KMS-11 (cell line): ENCODE results near the gene ALKBH5.

Experiments used
- H2AFZ ChIP-seq: fragments of 200-600 bp; sonication (generic); 2 replicates; pipeline ENCODE4 v1.6.1; 2016; ENCODE audit warnings: antibody characterized with exemption, mixed run types, low read depth
- H3K27ac ChIP-seq: fragments of 200-600 bp; sonication (generic); 2 replicates; pipeline ENCODE4 v1.6.1; 2016; ENCODE audit warnings: mild to moderate bottlenecking, mixed run types
- H3K27me3 ChIP-seq: fragments of 200-600 bp; sonication (generic); 2 replicates; pipeline ENCODE4 v1.6.1; 2017; ENCODE audit warnings: mild to moderate bottlenecking, low read depth, mixed run types, moderate library complexity; ENCODE audit not compliant: insufficient read depth
- H3K36me3 ChIP-seq: fragments of 200-600 bp; sonication (generic); 2 replicates; pipeline ENCODE4 v1.6.1; 2017; ENCODE audit warnings: mild to moderate bottlenecking, mixed run types; ENCODE audit not compliant: insufficient read depth
- H3K4me1 ChIP-seq: fragments of 200-600 bp; sonication (generic); 2 replicates; pipeline ENCODE4 v1.6.1; 2016; ENCODE audit warnings: mild to moderate bottlenecking, low read depth, mixed run types; ENCODE audit not compliant: poor library complexity, severe bottlenecking
- H3K4me2 ChIP-seq: fragments of 200-600 bp; sonication (generic); 2 replicates; pipeline ENCODE4 v1.7.0; 2016; ENCODE audit warnings: mild to moderate bottlenecking, mixed run types
- H3K4me3 ChIP-seq: fragments of 200-600 bp; sonication (generic); IDR thresholded peaks from 2 replicates; pipeline ENCODE4 v1.6.1; 2017; ENCODE audit warnings: low read depth, low read length, mixed read lengths; ENCODE audit not compliant: insufficient read depth
- H3K79me2 ChIP-seq: fragments of 200-600 bp; sonication (generic); 2 replicates; pipeline ENCODE4 v1.6.1; 2016; ENCODE audit warnings: low read depth, mixed run types; ENCODE audit not compliant: insufficient read depth
- H3K9ac ChIP-seq: fragments of 200-600 bp; sonication (generic); 2 replicates; pipeline ENCODE4 v1.6.1; 2016; ENCODE audit warnings: mild to moderate bottlenecking, mixed run types
- H4K20me1 ChIP-seq: fragments of 200-600 bp; sonication (generic); 2 replicates; pipeline ENCODE4 v1.6.1; 2016; ENCODE audit warnings: mild to moderate bottlenecking, mixed run types; ENCODE audit not compliant: insufficient read depth
- TF ChIP-seq, protein P1 (sequence below): fragments of 200-600 bp; sonication (generic); conservative IDR thresholded peaks from 2 replicates; pipeline ENCODE4 v1.6.1; 2017; ENCODE audit warnings: low read depth, mild to moderate bottlenecking, antibody characterized with exemption, low read length, moderate library complexity, mixed read lengths

ALKBH5 gene

DNA sequence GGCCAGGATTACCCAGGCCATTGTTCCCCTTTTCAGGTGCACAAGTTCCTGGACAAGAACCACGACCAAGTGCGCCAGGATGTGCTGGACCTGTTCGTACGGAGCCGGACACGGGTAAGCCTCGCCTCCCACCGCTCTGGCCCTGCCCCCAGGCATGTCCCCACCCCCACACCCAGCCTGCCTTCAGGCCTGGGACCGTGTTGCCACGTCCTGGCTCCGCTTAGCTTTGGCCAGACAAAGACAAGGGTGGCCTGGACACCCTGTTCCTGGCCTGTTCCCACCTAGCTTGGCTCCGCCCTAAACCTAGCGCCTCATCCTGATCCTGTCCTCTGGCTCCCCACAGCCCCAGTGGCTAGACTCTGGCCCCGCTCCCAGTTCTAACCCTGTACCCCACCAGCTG is 44.1 kb upstream of the ALKBH5 start:
- Histone ChIP-seq H2AFZ (no peak overlapping the region), H4K20me1 (no peaks in the 10 kb centered on the region), H3K27me3 (no peaks in the 10 kb centered on the region), H3K27ac (no peak overlapping the region), H3K4me1 (no peaks in the 10 kb centered on the region), H3K36me3 (no peaks in the 10 kb centered on the region), H3K9ac (no peak overlapping the region), H3K4me2 (no peak overlapping the region), H3K79me2 (no peaks in the 10 kb centered on the region), H3K4me3 (no peak overlapping the region)
- TF ChIP-seq, protein P1, sequence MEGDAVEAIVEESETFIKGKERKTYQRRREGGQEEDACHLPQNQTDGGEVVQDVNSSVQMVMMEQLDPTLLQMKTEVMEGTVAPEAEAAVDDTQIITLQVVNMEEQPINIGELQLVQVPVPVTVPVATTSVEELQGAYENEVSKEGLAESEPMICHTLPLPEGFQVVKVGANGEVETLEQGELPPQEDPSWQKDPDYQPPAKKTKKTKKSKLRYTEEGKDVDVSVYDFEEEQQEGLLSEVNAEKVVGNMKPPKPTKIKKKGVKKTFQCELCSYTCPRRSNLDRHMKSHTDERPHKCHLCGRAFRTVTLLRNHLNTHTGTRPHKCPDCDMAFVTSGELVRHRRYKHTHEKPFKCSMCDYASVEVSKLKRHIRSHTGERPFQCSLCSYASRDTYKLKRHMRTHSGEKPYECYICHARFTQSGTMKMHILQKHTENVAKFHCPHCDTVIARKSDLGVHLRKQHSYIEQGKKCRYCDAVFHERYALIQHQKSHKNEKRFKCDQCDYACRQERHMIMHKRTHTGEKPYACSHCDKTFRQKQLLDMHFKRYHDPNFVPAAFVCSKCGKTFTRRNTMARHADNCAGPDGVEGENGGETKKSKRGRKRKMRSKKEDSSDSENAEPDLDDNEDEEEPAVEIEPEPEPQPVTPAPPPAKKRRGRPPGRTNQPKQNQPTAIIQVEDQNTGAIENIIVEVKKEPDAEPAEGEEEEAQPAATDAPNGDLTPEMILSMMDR = no peak

GRCh38 chr17:18139949-18140348 is 43.7 kb upstream of the ALKBH5 start:
- no peak overlapping the region for H3K27ac ChIP-seq
- H3K4me1 ChIP-seq = no peaks in the 10 kb centered on the region

DNA sequence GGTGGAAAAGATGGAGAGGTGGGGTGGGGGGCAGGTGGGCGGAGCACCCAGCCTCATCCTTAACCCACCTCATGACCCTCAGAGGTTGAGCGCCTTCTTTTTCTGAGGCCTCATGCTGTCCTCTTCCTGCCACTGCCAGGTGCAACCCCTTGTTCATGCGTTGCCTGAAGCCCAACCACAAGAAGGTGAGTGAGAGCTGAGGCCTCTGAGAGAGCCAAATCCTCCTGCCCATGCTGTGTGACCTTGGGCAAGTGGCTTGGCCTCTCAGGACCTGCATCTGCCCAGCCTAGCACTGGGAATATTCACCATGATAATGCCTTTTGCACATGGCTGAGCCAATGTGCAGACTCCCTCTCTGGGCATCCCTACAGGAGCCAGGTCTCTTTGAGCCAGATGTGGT is 43.0 kb upstream of the ALKBH5 start:
- TF ChIP-seq, protein P1 = no peak
- Histone ChIP-seq H3K4me2 (no peak overlapping the region), H2AFZ (no peak overlapping the region), H3K27ac (no peak overlapping the region), H3K4me3 (no peak overlapping the region), H3K4me1 (no peaks in the 10 kb centered on the region), H3K9ac (no peak overlapping the region), H4K20me1 (no peaks in the 10 kb centered on the region), H3K79me2 (no peaks in the 10 kb centered on the region), H3K36me3 (no peaks in the 10 kb centered on the region), H3K27me3 (no peaks in the 10 kb centered on the region)

More at GRCh38 chr17:18139949-18140348, 43.7 kb upstream of the ALKBH5 start:
- no peaks in the 10 kb centered on the region for H3K79me2 ChIP-seq
- no peak overlapping the region for H3K9ac ChIP-seq
- no peak overlapping the region for H2AFZ ChIP-seq
- TF ChIP-seq, protein P1 = no peak
- H3K4me2 ChIP-seq = no peak overlapping the region
- H4K20me1 ChIP-seq = no peaks in the 10 kb centered on the region
- no peaks in the 10 kb centered on the region for H3K36me3 ChIP-seq
- no peaks in the 10 kb centered on the region for H3K27me3 ChIP-seq
- H3K4me3 ChIP-seq = no peak overlapping the region

DNA sequence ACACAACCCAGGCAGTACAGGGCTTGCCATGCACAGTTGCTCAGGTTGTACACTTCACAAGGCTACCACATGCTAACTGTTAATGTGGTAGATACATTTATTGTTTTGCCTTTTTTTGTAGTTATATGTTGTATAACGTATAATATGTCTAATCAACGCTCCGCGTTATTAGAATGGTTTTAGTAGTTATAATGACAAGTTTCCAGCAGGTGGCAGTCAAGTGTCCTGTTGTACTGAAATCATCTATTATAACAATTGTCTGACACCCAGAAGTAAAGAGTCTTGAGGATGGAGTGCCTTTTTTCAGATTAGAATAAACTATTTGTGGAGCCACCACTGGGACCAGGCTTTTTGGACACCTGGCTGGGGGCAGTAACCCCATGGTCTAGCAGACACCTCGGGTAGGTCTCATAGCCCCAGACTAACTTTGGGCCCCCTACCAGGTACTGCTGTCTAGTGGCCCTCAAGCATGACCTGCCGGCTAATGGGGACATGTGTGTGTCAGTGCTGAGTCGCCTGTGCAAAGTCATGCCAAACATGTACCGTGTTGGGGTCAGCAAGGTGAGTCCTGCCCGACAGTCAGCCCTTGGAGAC is 42.3 kb upstream of the ALKBH5 start:
- H3K36me3 ChIP-seq = no peaks in the 10 kb centered on the region
- TF ChIP-seq, protein P1 = peak; percentile 65
- no peaks in the 10 kb centered on the region for H4K20me1 ChIP-seq
- no peak overlapping the region for H2AFZ ChIP-seq
- H3K27me3 ChIP-seq = no peaks in the 10 kb centered on the region
- no peak overlapping the region for H3K4me2 ChIP-seq
- H3K4me1 ChIP-seq = no peaks in the 10 kb centered on the region
- H3K9ac ChIP-seq = no peak overlapping the region
- H3K27ac ChIP-seq = no peak overlapping the region
- no peaks in the 10 kb centered on the region for H3K79me2 ChIP-seq
- H3K4me3 ChIP-seq = no peak overlapping the region
